ENCODE measurements around the gene LRRC32.

GRCh38 chr11:76649851-76650372, 20.6 kb downstream of the LRRC32 start:
- TF ChIP-seq CREB1 (IDR thresholded peaks at IDR 0.05), result no peak
- TF ChIP-seq CREB1 (CRISPR knock-in tag; IDR thresholded peaks at IDR 0.05), result no peak
- no peak for TF ChIP-seq CTCF (IDR thresholded peaks at IDR 0.05 in 2 of 3, conservative IDR thresholded peaks at IDR 0.05 in 1 of 3; ENCODE audit: insufficient read depth in 2 of 3, low read depth in 1 of 3, low read length in 3 of 3)
- TF ChIP-seq EZH2 (IDR thresholded peaks at IDR 0.05; ENCODE audit: borderline replicate concordance, low read depth, low read length), result no peak
- no peak for TF ChIP-seq REST (IDR thresholded peaks at IDR 0.05; ENCODE audit: borderline replicate concordance)
- no peak for TF ChIP-seq REST (CRISPR knock-in tag; IDR thresholded peaks at IDR 0.05; ENCODE audit: low read depth)
